ENCODE measurements around the gene MFSD11. TPM values are rescaled to one million over a fixed set of nuclear protein-coding genes. Genes with fewer than 3 reads are reported as not detected.
"Not testable (repeated sequence)": the region's sequence is repeated elsewhere in the genome, so short reads cannot be mapped to it uniquely, and the experiment has no call there.

Gene MFSD11
- total RNA-seq, 1 donor from 2014 or later: 24.1 TPM

GRCh38 chr17:76796081-76796480 is 58.2 kb downstream of the MFSD11 start:
- no peak overlapping the region for H3K27ac ChIP-seq
- no peaks in the 10 kb centered on the region for H3K9me3 ChIP-seq
- no peaks in the 10 kb centered on the region for H3K36me3 ChIP-seq
- no peak overlapping the region for H3K4me3 ChIP-seq
- intact Hi-C loops (cut with DNase I): no loop called here
- DNase-seq (ENCODE audit: extremely low spot score in 2 of 2): no peak
- no peak for TF ChIP-seq CTCF (IDR thresholded peaks at IDR 0.05)
- no peak for TF ChIP-seq POLR2A (IDR thresholded peaks at IDR 0.05)
- TF ChIP-seq POLR2AphosphoS5 (IDR thresholded peaks at IDR 0.05; ENCODE audit: insufficient read depth in 1 of 2, low read depth in 1 of 2): no peak
- no peaks in the 10 kb centered on the region for H3K27me3 ChIP-seq
- peaks cover 12% of the 10 kb centered on the region for H3K4me1 ChIP-seq

- Histone ChIP-seq H3K4me3 (no peak overlapping the region), H3K27ac (no peak overlapping the region), H3K4me1 (no peaks in the 10 kb centered on the region), H3K27me3 (no peaks in the 10 kb centered on the region), H3K36me3 (no peaks in the 10 kb centered on the region), H3K9me3 (no peaks in the 10 kb centered on the region)
- intact Hi-C loops (cut with DNase I): no loop called here
- no peak for DNase-seq (ENCODE audit: extremely low spot score in 2 of 2)
- no peak for TF ChIP-seq POLR2A (IDR thresholded peaks at IDR 0.05)
- no peak for TF ChIP-seq CTCF (IDR thresholded peaks at IDR 0.05)
- no peak for TF ChIP-seq POLR2AphosphoS5 (IDR thresholded peaks at IDR 0.05; ENCODE audit: insufficient read depth in 1 of 2, low read depth in 1 of 2)
These were observed 59.4 kb downstream of the MFSD11 start for GRCh38 chr17:76797241-76797840.

GRCh38 chr17:76801706-76802105 is 63.8 kb downstream of the MFSD11 start:
- no peaks in the 10 kb centered on the region for H3K27me3 ChIP-seq
- intact Hi-C loops (cut with DNase I): no loop called here
- no peaks in the 10 kb centered on the region for H3K4me1 ChIP-seq
- H3K36me3 ChIP-seq: no peaks in the 10 kb centered on the region
- no peak overlapping the region for H3K27ac ChIP-seq
- TF ChIP-seq POLR2AphosphoS5 (IDR thresholded peaks at IDR 0.05; ENCODE audit: insufficient read depth in 1 of 2, low read depth in 1 of 2) (no peak), CTCF (IDR thresholded peaks at IDR 0.05) (no peak), POLR2A (IDR thresholded peaks at IDR 0.05) (no peak)
- DNase-seq (ENCODE audit: extremely low spot score in 2 of 2): no peak
- no peaks in the 10 kb centered on the region for H3K9me3 ChIP-seq
- H3K4me3 ChIP-seq: no peak overlapping the region

- TF ChIP-seq POLR2AphosphoS5 (IDR thresholded peaks at IDR 0.05; ENCODE audit: insufficient read depth in 1 of 2, low read depth in 1 of 2): no peak
- TF ChIP-seq POLR2A (IDR thresholded peaks at IDR 0.05): no peak
- no peak for TF ChIP-seq CTCF (IDR thresholded peaks at IDR 0.05)
- intact Hi-C loops (cut with DNase I): no loop called here
- no peak for DNase-seq (ENCODE audit: extremely low spot score in 2 of 2)
- H3K36me3 ChIP-seq: no peaks in the 10 kb centered on the region
- no peaks in the 10 kb centered on the region for H3K4me1 ChIP-seq
- no peaks in the 10 kb centered on the region for H3K27me3 ChIP-seq
- H3K9me3 ChIP-seq: no peaks in the 10 kb centered on the region
- no peak overlapping the region for H3K27ac ChIP-seq
- no peak overlapping the region for H3K4me3 ChIP-seq
These were observed 67.4 kb downstream of the MFSD11 start for GRCh38 chr17:76805319-76805718.

- H3K36me3 ChIP-seq; H3K4me3 ChIP-seq; H3K4me1 ChIP-seq; H3K27me3 ChIP-seq; H3K27ac ChIP-seq; H3K9me3 ChIP-seq; intact Hi-C loops (cut with DNase I); DNase-seq (ENCODE audit: extremely low spot score in 2 of 2): not testable (repeated sequence)
These were observed 68.2 kb downstream of the MFSD11 start for GRCh38 chr17:76806151-76806550.

- H3K27me3 ChIP-seq; H3K27ac ChIP-seq; H3K4me3 ChIP-seq; H3K4me1 ChIP-seq; intact Hi-C loops (cut with DNase I); H3K36me3 ChIP-seq; DNase-seq (ENCODE audit: extremely low spot score in 2 of 2); H3K9me3 ChIP-seq: not testable (repeated sequence)
These were observed 68.8 kb downstream of the MFSD11 start for GRCh38 chr17:76806767-76807166.
